Activated T-cell treated with anti-CD3 and anti-CD28 coated beads, Interleukin-2, amount 50 U/mL, for 24 hours (primary cell): ENCODE data around the gene EXT2.

ENCODE experiments used
- DNase-seq: peaks from one replicate; pipeline ENCODE4 v3.0.0-alpha.2; 2020
- H3K27ac Mint-ChIP-seq: 2 replicates; pipeline ENCODE4 v1.8.0; 2020; ENCODE audit warnings: mild to moderate bottlenecking, mixed read lengths
- H3K27me3 Mint-ChIP-seq: 2 replicates; pipeline ENCODE4 v1.8.0; 2020; ENCODE audit warnings: mixed read lengths
- H3K36me3 Mint-ChIP-seq: 2 replicates; pipeline ENCODE4 v1.8.0; 2020; ENCODE audit warnings: low read depth, mixed read lengths
- H3K4me1 Mint-ChIP-seq: 2 replicates; pipeline ENCODE4 v1.8.0; 2020; ENCODE audit warnings: low read depth, mixed read lengths
- H3K4me3 Mint-ChIP-seq: 2 replicates; pipeline ENCODE4 v1.8.0; 2020; ENCODE audit warnings: mild to moderate bottlenecking, moderate library complexity, mixed read lengths
- H3K9me3 Mint-ChIP-seq: 2 replicates; pipeline ENCODE4 v1.8.0; 2020; ENCODE audit warnings: mixed read lengths

Gene EXT2

GRCh38 chr11:44285756-44286155, 190.3 kb downstream of the EXT2 start:
- H3K4me3 Mint-ChIP-seq = no peak overlapping the region
- peaks cover 12% of the 10 kb centered on the region for H3K27me3 Mint-ChIP-seq
- H3K36me3 Mint-ChIP-seq = no peaks in the 10 kb centered on the region
- no peak for DNase-seq
- no peak overlapping the region for H3K27ac Mint-ChIP-seq
- H3K4me1 Mint-ChIP-seq = no peaks in the 10 kb centered on the region
- H3K9me3 Mint-ChIP-seq = no peaks in the 10 kb centered on the region

GRCh38 chr11:44286268-44286880, 190.9 kb downstream of the EXT2 start:
- Mint-ChIP-seq H3K9me3 (no peaks in the 10 kb centered on the region), H3K27me3 (peaks cover 7% of the 10 kb centered on the region), H3K36me3 (no peaks in the 10 kb centered on the region), H3K4me3 (no peak overlapping the region), H3K27ac (no peak overlapping the region), H3K4me1 (no peaks in the 10 kb centered on the region)
- peak; percentile 70 for DNase-seq

GRCh38 chr11:44286911-44287310, 191.4 kb downstream of the EXT2 start:
- Mint-ChIP-seq H3K27me3 (peaks cover 7% of the 10 kb centered on the region), H3K9me3 (no peaks in the 10 kb centered on the region), H3K4me3 (no peak overlapping the region), H3K36me3 (no peaks in the 10 kb centered on the region), H3K4me1 (no peaks in the 10 kb centered on the region), H3K27ac (no peak overlapping the region)
- DNase-seq = no peak

GRCh38 chr11:44288133-44288526, 192.7 kb downstream of the EXT2 start:
- no peaks in the 10 kb centered on the region for H3K9me3 Mint-ChIP-seq
- DNase-seq = no peak
- H3K4me1 Mint-ChIP-seq = no peaks in the 10 kb centered on the region
- no peak overlapping the region for H3K27ac Mint-ChIP-seq
- H3K27me3 Mint-ChIP-seq = peaks cover 7% of the 10 kb centered on the region
- H3K36me3 Mint-ChIP-seq = no peaks in the 10 kb centered on the region
- no peak overlapping the region for H3K4me3 Mint-ChIP-seq

GRCh38 chr11:44290208-44290607, 194.7 kb downstream of the EXT2 start:
- no peaks in the 10 kb centered on the region for H3K36me3 Mint-ChIP-seq
- no peaks in the 10 kb centered on the region for H3K9me3 Mint-ChIP-seq
- no peak for DNase-seq

More at GRCh38 chr11:44290208-44290607, 194.7 kb downstream of the EXT2 start:
- H3K27me3 Mint-ChIP-seq = peaks cover 14% of the 10 kb centered on the region
- no peaks in the 10 kb centered on the region for H3K4me1 Mint-ChIP-seq
- no peak overlapping the region for H3K4me3 Mint-ChIP-seq
- H3K27ac Mint-ChIP-seq = no peak overlapping the region
